HFFc6 (cell line): ENCODE data around the gene ARRDC4. TPM values are rescaled to one million over a fixed set of nuclear protein-coding genes. Genes with fewer than 3 reads are reported as not detected.

Source experiments
- DNase-seq: peaks from one replicate; pipeline ENCODE4 v3.0.0-alpha.2; 2018
- H3K27ac Mint-ChIP-seq: 2 replicates; pipeline ENCODE4 v1.8.0; 2020; ENCODE audit warnings: mild to moderate bottlenecking, mixed read lengths
- H3K27me3 Mint-ChIP-seq: 2 replicates; pipeline ENCODE4 v1.8.0; 2021; ENCODE audit warnings: mild to moderate bottlenecking, moderate library complexity, mixed read lengths; ENCODE audit not compliant: insufficient read depth
- H3K36me3 Mint-ChIP-seq: 2 replicates; pipeline ENCODE4 v1.8.0; 2021; ENCODE audit warnings: low read depth, mixed read lengths
- H3K4me1 Mint-ChIP-seq: 2 replicates; pipeline ENCODE4 v1.8.0; 2020; ENCODE audit warnings: low read depth, mixed read lengths
- H3K4me3 Mint-ChIP-seq: 2 replicates; pipeline ENCODE4 v1.8.0; 2020; ENCODE audit warnings: mild to moderate bottlenecking, moderate library complexity, mixed read lengths
- H3K9me3 Mint-ChIP-seq: 2 replicates; pipeline ENCODE4 v1.8.0; 2020; ENCODE audit warnings: mild to moderate bottlenecking, mixed read lengths
- CTCF ChIP-seq: fragments of 200-600 bp; sonication (generic); IDR thresholded peaks from 2 replicates; pipeline ENCODE4 v1.5.0; 2021; ENCODE audit warnings: antibody characterized with exemption, mild to moderate bottlenecking
- total RNA-seq, 6 experiments: library from RNA; stranded (reverse); fragmentation: NEBNext Ultra II Directional; extraction: Animal tissue kit (Norgen Biotek cat#: 25700); gene quantifications; 2 replicates in 1 of 6; 3 replicates in 5 of 6; pipeline ENCODE4 v1.2.3, GENCODE V29; 2021

ARRDC4 gene
- total RNA-seq, 6 experiments from 2014 or later, result 20.2 to 60.1 (median 23.8) TPM

GRCh38 chr15:97963779-97964178 is 3.3 kb downstream of the ARRDC4 start:
- no peak for TF ChIP-seq CTCF
- DNase-seq, result no peak
- Mint-ChIP-seq H3K27ac (peak overlapping the region; percentile 58), H3K36me3 (peaks cover 51% of the 10 kb centered on the region), H3K4me3 (peak overlapping the region; percentile 94), H3K9me3 (no peaks in the 10 kb centered on the region), H3K4me1 (peaks cover 85% of the 10 kb centered on the region), H3K27me3 (peaks cover 2% of the 10 kb centered on the region)

- Mint-ChIP-seq H3K27me3 (no peaks in the 10 kb centered on the region), H3K27ac (peak overlapping the region; percentile 75), H3K36me3 (peaks cover 64% of the 10 kb centered on the region), H3K4me1 (peaks cover 99% of the 10 kb centered on the region), H3K4me3 (peak overlapping the region; percentile 72), H3K9me3 (no peaks in the 10 kb centered on the region)
- no peak for TF ChIP-seq CTCF
- no peak for DNase-seq
Observed at GRCh38 chr15:97966246-97966645, 5.7 kb downstream of the ARRDC4 start.

GRCh38 chr15:97966924-97967620 is 6.6 kb downstream of the ARRDC4 start:
- H3K27me3 Mint-ChIP-seq, result no peaks in the 10 kb centered on the region
- no peak for DNase-seq
- peak overlapping the region; percentile 81 for H3K27ac Mint-ChIP-seq
- peaks cover 100% of the 10 kb centered on the region for H3K4me1 Mint-ChIP-seq
- no peaks in the 10 kb centered on the region for H3K9me3 Mint-ChIP-seq
- H3K4me3 Mint-ChIP-seq, result peak overlapping the region; percentile 74
- no peak; the same call in 1 of the 2 replicates for TF ChIP-seq CTCF
- peaks cover 64% of the 10 kb centered on the region for H3K36me3 Mint-ChIP-seq

- Mint-ChIP-seq H3K4me3 (peak overlapping the region; percentile 50), H3K27me3 (no peaks in the 10 kb centered on the region), H3K27ac (peak overlapping the region; percentile 71), H3K9me3 (no peaks in the 10 kb centered on the region), H3K36me3 (peaks cover 64% of the 10 kb centered on the region), H3K4me1 (peaks cover 100% of the 10 kb centered on the region)
- no peak for TF ChIP-seq CTCF
- DNase-seq, result no peak
Observed at GRCh38 chr15:97967881-97968280, 7.4 kb downstream of the ARRDC4 start.

GRCh38 chr15:97968380-97968779 is 7.9 kb downstream of the ARRDC4 start:
- Mint-ChIP-seq H3K9me3 (no peaks in the 10 kb centered on the region), H3K4me3 (peak overlapping the region; percentile 32; the same call in 1 of the 2 replicates), H3K27me3 (no peaks in the 10 kb centered on the region), H3K36me3 (peaks cover 64% of the 10 kb centered on the region), H3K27ac (peak overlapping the region; percentile 71), H3K4me1 (peaks cover 96% of the 10 kb centered on the region)
- TF ChIP-seq CTCF, result no peak
- DNase-seq, result peak; percentile 90
